ENCODE results near the gene SH3TC1.

Gene SH3TC1

GRCh38 chr4:8227201-8227770 is 28.2 kb downstream of the SH3TC1 start:
- DNase-seq (ENCODE audit: low read depth): no peak
- no peak for TF ChIP-seq CTCF (conservative IDR thresholded peaks at IDR 0.05; ENCODE audit: control insufficient read depth, insufficient read depth, low read depth, low read length)
- no peak overlapping the region for H3K4me3 ChIP-seq (ENCODE audit: control insufficient read depth, low read depth, low read length)

GRCh38 chr4:8227771-8228318 is 28.8 kb downstream of the SH3TC1 start:
- TF ChIP-seq CTCF (conservative IDR thresholded peaks at IDR 0.05; ENCODE audit: control insufficient read depth, insufficient read depth, low read depth, low read length): no peak
- no peak overlapping the region for H3K4me3 ChIP-seq (ENCODE audit: control insufficient read depth, low read depth, low read length)
- DNase-seq (ENCODE audit: low read depth): no peak

- no peak for TF ChIP-seq CTCF (conservative IDR thresholded peaks at IDR 0.05; ENCODE audit: control insufficient read depth, insufficient read depth, low read depth, low read length)
- H3K4me3 ChIP-seq (ENCODE audit: control insufficient read depth, low read depth, low read length): no peak overlapping the region
- peak; percentile 85 for DNase-seq (ENCODE audit: low read depth)
Observed at GRCh38 chr4:8228319-8229250, 29.5 kb downstream of the SH3TC1 start.

GRCh38 chr4:8229331-8229975 is 30.4 kb downstream of the SH3TC1 start:
- H3K4me3 ChIP-seq (ENCODE audit: control insufficient read depth, low read depth, low read length): no peak overlapping the region
- TF ChIP-seq CTCF (conservative IDR thresholded peaks at IDR 0.05; ENCODE audit: control insufficient read depth, insufficient read depth, low read depth, low read length): no peak
- no peak for DNase-seq (ENCODE audit: low read depth)

- no peak for TF ChIP-seq CTCF (conservative IDR thresholded peaks at IDR 0.05; ENCODE audit: control insufficient read depth, insufficient read depth, low read depth, low read length)
- no peak overlapping the region for H3K4me3 ChIP-seq (ENCODE audit: control insufficient read depth, low read depth, low read length)
- no peak for DNase-seq (ENCODE audit: low read depth)
Observed at GRCh38 chr4:8230033-8230432, 30.9 kb downstream of the SH3TC1 start.

GRCh38 chr4:8230891-8231290 is 31.8 kb downstream of the SH3TC1 start:
- no peak for DNase-seq (ENCODE audit: low read depth)
- no peak for TF ChIP-seq CTCF (conservative IDR thresholded peaks at IDR 0.05; ENCODE audit: control insufficient read depth, insufficient read depth, low read depth, low read length)
- H3K4me3 ChIP-seq (ENCODE audit: control insufficient read depth, low read depth, low read length): no peak overlapping the region

Data from fibroblast of mammary gland (primary cell).